ENCODE measurements around the gene GIGYF1.

GIGYF1 gene

GRCh38 chr7:100679129-100679926 lies 14.7 kb downstream of the GIGYF1 start:
- H3K4me3 ChIP-seq (ENCODE audit: low read depth, low read length), result no peak overlapping the region
- TF ChIP-seq, protein P1, sequence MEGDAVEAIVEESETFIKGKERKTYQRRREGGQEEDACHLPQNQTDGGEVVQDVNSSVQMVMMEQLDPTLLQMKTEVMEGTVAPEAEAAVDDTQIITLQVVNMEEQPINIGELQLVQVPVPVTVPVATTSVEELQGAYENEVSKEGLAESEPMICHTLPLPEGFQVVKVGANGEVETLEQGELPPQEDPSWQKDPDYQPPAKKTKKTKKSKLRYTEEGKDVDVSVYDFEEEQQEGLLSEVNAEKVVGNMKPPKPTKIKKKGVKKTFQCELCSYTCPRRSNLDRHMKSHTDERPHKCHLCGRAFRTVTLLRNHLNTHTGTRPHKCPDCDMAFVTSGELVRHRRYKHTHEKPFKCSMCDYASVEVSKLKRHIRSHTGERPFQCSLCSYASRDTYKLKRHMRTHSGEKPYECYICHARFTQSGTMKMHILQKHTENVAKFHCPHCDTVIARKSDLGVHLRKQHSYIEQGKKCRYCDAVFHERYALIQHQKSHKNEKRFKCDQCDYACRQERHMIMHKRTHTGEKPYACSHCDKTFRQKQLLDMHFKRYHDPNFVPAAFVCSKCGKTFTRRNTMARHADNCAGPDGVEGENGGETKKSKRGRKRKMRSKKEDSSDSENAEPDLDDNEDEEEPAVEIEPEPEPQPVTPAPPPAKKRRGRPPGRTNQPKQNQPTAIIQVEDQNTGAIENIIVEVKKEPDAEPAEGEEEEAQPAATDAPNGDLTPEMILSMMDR (IDR thresholded peaks at IDR 0.05; ENCODE audit: insufficient read depth, low read length, missing control alignments), result no peak
- ChIA-PET POLR2A (interaction anchor here (0.7 kb wide), 1 partner anchor 337 kb away, joined by 3 read pairs; no protein-coding TSS in a partner anchor), CTCF (interaction anchor here (1.3 to 9.0 kb wide), 3 partner anchors 12 to 115 kb away, joined by 6 to 180 read pairs (median 7); partner anchors contain the start of gene GIGYF1)
- no peak for DNase-seq (ENCODE audit: low read depth, low spot score)

DNA sequence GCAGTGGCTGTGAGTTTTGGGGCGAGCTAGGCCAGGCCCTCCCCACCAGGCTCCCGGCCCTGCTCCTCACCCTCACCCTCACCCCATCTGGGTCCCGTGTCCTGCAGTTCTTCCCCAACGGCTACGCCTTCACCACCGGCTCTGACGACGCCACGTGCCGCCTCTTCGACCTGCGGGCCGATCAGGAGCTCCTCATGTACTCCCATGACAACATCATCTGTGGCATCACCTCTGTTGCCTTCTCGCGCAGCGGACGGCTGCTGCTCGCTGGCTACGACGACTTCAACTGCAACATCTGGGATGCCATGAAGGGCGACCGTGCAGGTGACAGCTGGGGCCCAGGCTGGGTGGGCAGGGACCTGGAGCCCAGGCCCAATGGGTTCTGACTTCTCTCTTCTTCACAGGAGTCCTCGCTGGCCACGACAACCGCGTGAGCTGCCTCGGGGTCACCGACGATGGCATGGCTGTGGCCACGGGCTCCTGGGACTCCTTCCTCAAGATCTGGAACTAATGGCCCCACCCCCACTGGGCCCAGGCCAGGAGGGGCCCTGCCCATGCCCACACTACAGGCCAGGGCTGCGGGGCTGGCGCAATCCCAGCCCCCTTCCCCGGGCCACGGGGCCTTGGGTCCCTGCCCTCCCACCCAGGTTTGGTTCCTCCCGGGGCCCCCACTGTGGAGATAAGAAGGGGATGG lies 15.6 kb downstream of the GIGYF1 start:
- DNase-seq (ENCODE audit: low read depth, low spot score), result no peak
- ChIA-PET CTCF (interaction anchor here (0.9 to 9.0 kb wide), 4 partner anchors 13 to 119 kb away, joined by 3 to 180 read pairs (median 4); partner anchors contain the start of genes GIGYF1 and POP7), POLR2A (interaction anchor here (3.4 kb wide), 1 partner anchor 14 kb away, joined by 13 read pairs; no protein-coding TSS in a partner anchor)
- TF ChIP-seq, protein P1 (IDR thresholded peaks at IDR 0.05; ENCODE audit: insufficient read depth, low read length, missing control alignments), result no peak
- no peak overlapping the region for H3K4me3 ChIP-seq (ENCODE audit: low read depth, low read length)

- CTCF ChIA-PET, result interaction anchor here (0.9 to 9.0 kb wide), 8 partner anchors 14 to 208 kb away, joined by 3 to 180 read pairs (median 5); partner anchors contain the start of genes GIGYF1, POP7 and SLC12A9
- H3K4me3 ChIP-seq (ENCODE audit: low read depth, low read length), result no peak overlapping the region; the same call in 1 of the 2 replicates
- POLR2A ChIA-PET, result interaction anchor here (0.8 to 3.4 kb wide), 3 partner anchors 15 to 75 kb away, joined by 3 to 13 read pairs (median 3); no protein-coding TSS in a partner anchor
- TF ChIP-seq, protein P1 (IDR thresholded peaks at IDR 0.05; ENCODE audit: insufficient read depth, low read length, missing control alignments), result no peak
- no peak for DNase-seq (ENCODE audit: low read depth, low spot score)
Observed at GRCh38 chr7:100677308-100678267, 16.5 kb downstream of the GIGYF1 start.

GRCh38 chr7:100676501-100677306 lies 17.3 kb downstream of the GIGYF1 start:
- POLR2A ChIA-PET, result interaction anchor here (0.5 to 3.4 kb wide), 4 partner anchors 16 to 74 kb away, joined by 3 to 13 read pairs (median 3); no protein-coding TSS in a partner anchor
- H3K4me3 ChIP-seq (ENCODE audit: low read depth, low read length), result peak overlapping the region; percentile 81
- CTCF ChIA-PET, result interaction anchor here (1.0 to 9.0 kb wide), 6 partner anchors 14 to 207 kb away, joined by 3 to 180 read pairs (median 6); partner anchors contain the start of genes GIGYF1 and SLC12A9
- TF ChIP-seq, protein P1 (IDR thresholded peaks at IDR 0.05; ENCODE audit: insufficient read depth, low read length, missing control alignments), result no peak
- DNase-seq (ENCODE audit: low read depth, low spot score), result no peak
